Adrenal gland (tissue), 12 donors: ENCODE results near the gene RAB6B. TPM values are rescaled to one million over a fixed set of nuclear protein-coding genes. Genes with fewer than 3 reads are reported as not detected.
A peak's percentile ranks its signal among the peaks of the same experiment; 100 is the strongest.

Experiments used
- DNase-seq, 7 donors: peaks; one replicate each; pipeline ENCODE4 v3.0.0-alpha.2; 2019 to 2020
- H3K27ac ChIP-seq, 5 donors: fragments of 200-600 bp; sonication (generic) in 4 of 5; 1 replicate in 3 of 5; 2 replicates in 2 of 5; pipeline versions ENCODE4 v1.5.1 to v1.8.0; 2016 to 2020; ENCODE audit warnings: mild to moderate bottlenecking in 1 of 5
- H3K27me3 ChIP-seq: fragments of 200-600 bp; 2 replicates; pipeline ENCODE4 v1.8.0; 2021
- H3K36me3 ChIP-seq, 2 donors: fragments of 200-600 bp; replicated peaks in 1 of 2; 1 replicate in 1 of 2; 2 replicates in 1 of 2; pipeline versions ENCODE4 v1.5.1 to v1.8.0; 2018 to 2022
- H3K4me1 ChIP-seq, 2 donors: fragments of 200-600 bp; replicated peaks in 1 of 2; 1 replicate in 1 of 2; 2 replicates in 1 of 2; pipeline versions ENCODE4 v1.5.1 to v1.8.0; 2018 to 2021
- H3K4me3 ChIP-seq, 4 donors: fragments of 200-600 bp; sonication (generic) in 3 of 4; one replicate each; pipeline ENCODE4 v1.5.1; 2016 to 2018
- H3K9me3 ChIP-seq, 3 donors: fragments of 200-600 bp; sonication (generic) in 1 of 3; replicated peaks in 1 of 3; 1 replicate in 2 of 3; 2 replicates in 1 of 3; pipeline versions ENCODE4 v1.5.1 to v1.8.0; 2016 to 2021
- CTCF ChIP-seq, 6 experiments: fragments of 450-650 bp in 4 of 6; fragments of 200-600 bp in 2 of 6; sonication (generic) in 1 of 6; IDR thresholded peaks; 1 replicate in 5 of 6; 2 replicates in 1 of 6; pipeline versions ENCODE4 v1.5.1 to v1.8.0; 2016 to 2021; ENCODE audit warnings: antibody characterized with exemption in 6 of 6, mild to moderate bottlenecking in 2 of 6, moderate library complexity in 1 of 6
- POLR2A ChIP-seq, 2 donors: fragments of 450-650 bp; IDR thresholded peaks; one replicate each; pipeline ENCODE4 v1.6.1; 2017; ENCODE audit warnings: antibody characterized with exemption in 2 of 2, mild to moderate bottlenecking in 2 of 2, moderate library complexity in 1 of 2
- WGBS, 4 donors: extraction: QIAGEN DNeasy Blood & Tissue Kit in 2 of 4; methylation state at CpG; one replicate each; pipeline versions ENCODE4 v1.1.5 to v1.1.7; 2013 to 2017; 5-methylcytosine and 5-hydroxymethylcytosine counted together
- intact Hi-C, 2 donors: fragments of 100-400 bp; cut with DNase I; formaldehyde crosslinking; loops; one replicate each; pipeline versions ENCODE4 v1.14.1 to v1.15.0; 2022 to 2023
- polyA plus RNA-seq, 3 donors: library from polyadenylated mRNA; stranded (reverse); fragments of 200-250 nt in 2 of 3; fragments of 350-450 nt in 1 of 3; fragmentation: Illumina TruSeq in 1 of 3; extraction: RNeasy Lipid Tissue Mini Kit (QIAGEN cat#74804) in 1 of 3; gene quantifications; one replicate each; pipeline ENCODE4 v1.2.3, GENCODE V29; 2013 to 2014
- total RNA-seq, 9 donors: library from RNA; depleted of rRNA in 4 of 9; stranded (reverse); fragments of >200 nt in 4 of 9; fragments of 120-200 nt in 1 of 9; fragmentation: NEBNext Ultra II Directional in 1 of 9; extraction: Animal tissue kit (Norgen Biotek cat#: 25700) in 1 of 9; gene quantifications; one replicate each; pipeline versions ENCODE4 v1.1.0 to v1.2.4, GENCODE V29; 2013 to 2023
- donor health status: healthy with polysubstance abuse.
- donor health status: Bipolar disorder and iron deficiency.
- donor health status: DM: yes; HTN: yes; CAD: no.
- donor health status: DM: no; HTN: no; CAD: no.
- donor health status: DM: no; HTN: no; CAD: no.
- donor health status: DM: yes; HTN: yes; CAD: no.

The RAB6B gene
- total and polyA plus RNA-seq, 12 donors = 1.4 to 14.5 (median 4.3) TPM

- no peaks in the 10 kb centered on the region for H3K27me3 ChIP-seq
- no peaks in the 10 kb centered on the region for H3K4me1 ChIP-seq
- TF ChIP-seq CTCF (IDR thresholded peaks at IDR 0.05) (no peak), POLR2A (IDR thresholded peaks at IDR 0.05) (no peak)
- intact Hi-C loops = no loop called here
- 59 to 89% (median 82%) methylated on average over 1 of the region's 1 CpG for WGBS, 4 donors
- peak in 2 of 7 donors; percentile 13 to 28 for DNase-seq
- no peak overlapping the region for H3K27ac ChIP-seq
- no peaks in the 10 kb centered on the region for H3K36me3 ChIP-seq
- H3K4me3 ChIP-seq = no peak overlapping the region
- H3K9me3 ChIP-seq = no peaks in the 10 kb centered on the region
These were observed 43.8 kb upstream of the RAB6B start for GRCh38 chr3:133939463-133939835.

- Histone ChIP-seq H3K36me3 (no peaks in the 10 kb centered on the region), H3K4me1 (no peaks in the 10 kb centered on the region), H3K4me3 (no peak overlapping the region), H3K9me3 (no peaks in the 10 kb centered on the region), H3K27me3 (no peaks in the 10 kb centered on the region), H3K27ac (no peak overlapping the region)
- 76 to 95% (median 82%) methylated on average over 2 of the region's 2 CpGs for WGBS, 4 donors
- DNase-seq = peak in 1 of 7 donors; percentile 5
- intact Hi-C loops = no loop called here
- no peak for TF ChIP-seq POLR2A (IDR thresholded peaks at IDR 0.05)
- TF ChIP-seq CTCF (IDR thresholded peaks at IDR 0.05) = no peak
These were observed 43.2 kb upstream of the RAB6B start for GRCh38 chr3:133938770-133939462.

DNA sequence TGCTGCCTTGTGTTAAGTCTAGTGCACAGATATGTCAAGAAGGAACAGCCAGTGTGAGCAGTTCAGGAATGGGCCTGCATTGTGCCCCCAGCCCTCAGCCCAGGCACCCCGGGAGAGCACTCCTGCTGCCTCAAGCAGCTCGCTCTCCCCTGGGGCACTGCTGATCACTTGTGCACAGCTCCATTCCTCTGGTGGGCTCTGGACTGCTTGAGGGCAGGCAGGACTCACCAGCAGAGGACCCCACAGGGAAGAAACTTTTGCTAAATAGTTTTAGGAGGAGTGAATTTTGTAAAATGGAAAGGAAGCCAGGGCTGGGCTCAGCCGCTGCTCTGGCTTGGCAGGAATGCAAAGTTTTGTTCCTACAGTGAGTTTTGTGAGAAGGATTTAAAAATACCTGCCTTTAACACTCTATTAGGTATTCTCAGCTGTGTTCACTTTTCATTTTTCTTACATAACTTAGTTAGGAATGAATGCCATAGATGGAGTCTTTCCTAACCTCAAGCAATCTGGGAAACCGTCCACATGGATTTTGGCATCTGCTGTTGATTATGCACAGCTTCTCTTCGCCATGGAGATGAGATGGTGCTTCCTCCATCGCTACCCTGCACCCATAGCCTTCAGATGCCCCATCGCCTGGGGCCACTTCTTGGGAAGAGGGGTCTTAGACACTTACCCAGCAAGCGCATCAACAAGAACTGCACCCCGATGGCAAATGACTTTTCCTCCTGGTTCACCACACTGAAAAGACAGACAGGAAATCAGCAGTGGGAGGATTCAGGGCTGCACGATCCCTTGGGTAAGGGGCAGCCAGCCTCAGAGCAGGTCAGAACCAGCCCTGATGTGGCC, 42.3 kb upstream of the RAB6B start:
- H3K27ac ChIP-seq = no peak overlapping the region
- WGBS, 4 donors = 77 to 89% (median 85%) methylated on average over 7 to 10 of the region's 10 CpGs
- intact Hi-C loops = no loop called here

More for the DNA sequence above, 42.3 kb upstream of the RAB6B start:
- TF ChIP-seq CTCF (IDR thresholded peaks at IDR 0.05) (no peak), POLR2A (IDR thresholded peaks at IDR 0.05) (no peak)
- H3K27me3 ChIP-seq = no peaks in the 10 kb centered on the region
- no peaks in the 10 kb centered on the region for H3K36me3 ChIP-seq
- peak in 3 of 7 donors; percentile 3 to 46 (median 13) for DNase-seq
- no peak overlapping the region for H3K4me3 ChIP-seq
- H3K4me1 ChIP-seq = no peaks in the 10 kb centered on the region
- no peaks in the 10 kb centered on the region for H3K9me3 ChIP-seq
